IMR-90 (cell line): ENCODE measurements around the gene FNDC3B. TPM values are rescaled to one million over a fixed set of nuclear protein-coding genes. Genes with fewer than 3 reads are reported as not detected.

Experiments used
- ATAC-seq: fragments of 200-7000 bp; cut with Tn5 transposase; 2 replicates; pipeline ENCODE4 v1.9.1; 2020; ENCODE audit warnings: low read depth, mild to moderate bottlenecking, moderate library complexity
- BruUV-seq: library from RNA; stranded (reverse); fragments of 400-500 nt; replicated peaks from 2 replicates; lab custom pipeline; 2021; lab: Mats Ljungman, UMichigan
- CTCF ChIA-PET: fragments of 300-600 bp; formaldehyde crosslinking; extraction: SDS; loops from one replicate; lab custom pipeline; 2021; ENCODE audit warnings: antibody characterized with exemption; lab: Yijun Ruan, JAX
- POLR2A ChIA-PET: fragments of 300-600 bp; sonication (Branson Sonifier 250); formaldehyde crosslinking; loops from one replicate; lab custom pipeline; 2022; ENCODE audit warnings: antibody characterized with exemption; ENCODE audit not compliant: unreplicated experiment; lab: Charles Lee
- DNase-seq: peaks from one replicate; pipeline ENCODE4 v3.0.0; 2013
- H2AFZ ChIP-seq: replicated peaks from 2 replicates; pipeline ENCODE3; 2013; ENCODE audit warnings: low read length, mild to moderate bottlenecking; ENCODE audit not compliant: poor library complexity
- H2AK5ac ChIP-seq: 2 replicates; pipeline ENCODE4 v1.6.1; 2013; ENCODE audit warnings: low read depth, low read length, inconsistent platforms
- H2AK9ac ChIP-seq: replicated peaks from 2 replicates; pipeline ENCODE3; 2013; ENCODE audit warnings: mild to moderate bottlenecking, low read depth, low read length, moderate library complexity; ENCODE audit not compliant: poor library complexity
- H2BK120ac ChIP-seq: 2 replicates; pipeline ENCODE4 v1.6.1; 2013; ENCODE audit warnings: low read depth, low read length, inconsistent platforms
- H2BK15ac ChIP-seq: 3 replicates; pipeline ENCODE4 v1.6.1; 2013; ENCODE audit warnings: low read depth, low read length, inconsistent platforms
- H2BK20ac ChIP-seq: 2 replicates; pipeline ENCODE4 v1.6.1; 2013; ENCODE audit warnings: low read depth, mild to moderate bottlenecking, inconsistent platforms, low read length, moderate library complexity
- H2BK5ac ChIP-seq: 2 replicates; pipeline ENCODE4 v1.6.1; 2013; ENCODE audit warnings: mild to moderate bottlenecking, low read depth, low read length, inconsistent platforms; ENCODE audit not compliant: poor library complexity, severe bottlenecking
- H3K14ac ChIP-seq: replicated peaks from 2 replicates; pipeline ENCODE4 v1.6.1; 2013; ENCODE audit warnings: low read depth, low read length, inconsistent platforms
- H3K18ac ChIP-seq: 2 replicates; pipeline ENCODE4 v1.6.1; 2013; ENCODE audit warnings: low read depth, low read length, control low read depth
- H3K23ac ChIP-seq: 2 replicates; pipeline ENCODE4 v1.6.1; 2013; ENCODE audit warnings: low read depth, low read length, inconsistent platforms
- H3K27ac ChIP-seq: 2 replicates; pipeline ENCODE4 v1.5.1; 2013; ENCODE audit warnings: mild to moderate bottlenecking, control low read depth, low read length; ENCODE audit not compliant: insufficient read depth
- H3K27me3 ChIP-seq: 2 replicates; pipeline ENCODE4 v1.6.1; 2013; ENCODE audit warnings: low read length; ENCODE audit not compliant: control insufficient read depth, insufficient read depth
- H3K36me3 ChIP-seq: 2 replicates; pipeline ENCODE4 v1.6.1; 2013; ENCODE audit warnings: low read length, mixed read lengths; ENCODE audit not compliant: control insufficient read depth, insufficient read depth
- H3K4ac ChIP-seq: 2 replicates; pipeline ENCODE4 v1.6.1; 2013; ENCODE audit warnings: low read depth, low read length, inconsistent platforms
- H3K4me1 ChIP-seq: 2 replicates; pipeline ENCODE4 v1.6.1; 2013; ENCODE audit warnings: low read length, mixed read lengths; ENCODE audit not compliant: control insufficient read depth, insufficient read depth
- H3K4me2 ChIP-seq: 2 replicates; pipeline ENCODE4 v1.6.1; 2013; ENCODE audit warnings: low read depth, mild to moderate bottlenecking, control low read depth, low read length, moderate library complexity
- H3K4me3 ChIP-seq: 2 replicates; pipeline ENCODE4 v1.5.1; 2013; ENCODE audit warnings: low read depth, mild to moderate bottlenecking, control low read depth, low read length, moderate library complexity; ENCODE audit not compliant: insufficient read depth
- H3K56ac ChIP-seq: 2 replicates; pipeline ENCODE4 v1.6.1; 2013; ENCODE audit warnings: low read length, inconsistent platforms; ENCODE audit not compliant: insufficient read depth; ENCODE audit errors: extremely low read depth
- H3K79me1 ChIP-seq, 2 experiments: 2 replicates each; pipeline ENCODE4 v1.6.1; 2013; ENCODE audit warnings: low read length in 2 of 2, inconsistent platforms in 1 of 2, low read depth in 1 of 2
- H3K9ac ChIP-seq: 2 replicates; pipeline ENCODE4 v1.6.1; 2013; ENCODE audit warnings: low read depth, low read length, control low read depth
- H3K9me1 ChIP-seq: 2 replicates; pipeline ENCODE4 v1.6.1; 2013; ENCODE audit warnings: low read length, inconsistent platforms; ENCODE audit not compliant: insufficient read depth
- H3K9me3 ChIP-seq: 2 replicates; pipeline ENCODE4 v1.6.1; 2013; ENCODE audit warnings: low read length; ENCODE audit not compliant: control insufficient read depth, insufficient read depth
- H4K20me1 ChIP-seq: 2 replicates; pipeline ENCODE4 v1.6.1; 2013; ENCODE audit warnings: low read length, inconsistent platforms; ENCODE audit not compliant: insufficient read depth
- H4K5ac ChIP-seq: 2 replicates; pipeline ENCODE4 v1.6.1; 2013; ENCODE audit warnings: mild to moderate bottlenecking, low read depth, low read length, control low read depth
- H4K8ac ChIP-seq, 2 experiments: 2 replicates each; pipeline ENCODE4 v1.6.1; 2013; ENCODE audit warnings: low read depth in 2 of 2, low read length in 2 of 2, control low read depth in 1 of 2, inconsistent platforms in 1 of 2
- H4K91ac ChIP-seq: 2 replicates; pipeline ENCODE4 v1.6.1; 2013; ENCODE audit warnings: low read depth, low read length, inconsistent platforms; ENCODE audit not compliant: insufficient read depth
- BHLHE40 ChIP-seq: fragments of 150-350 bp; IDR thresholded peaks from 2 replicates; pipeline ENCODE4 v1.6.1; 2016; ENCODE audit warnings: mild to moderate bottlenecking, low read depth, low read length
- CEBPB ChIP-seq: IDR thresholded peaks from 2 replicates; pipeline ENCODE4 v1.6.1; 2012; ENCODE audit warnings: low read depth, low read length, improper control_type of control experiment
- MAFK ChIP-seq: IDR thresholded peaks from 2 replicates; pipeline ENCODE4 v1.6.1; 2012; ENCODE audit warnings: low read depth, low read length, improper control_type of control experiment
- MAZ ChIP-seq: IDR thresholded peaks from 2 replicates; pipeline ENCODE4 v1.6.1; 2012; ENCODE audit warnings: low read depth, mild to moderate bottlenecking, low read length, improper control_type of control experiment, moderate library complexity, borderline replicate concordance
- POLR2A ChIP-seq: IDR thresholded peaks from 2 replicates; pipeline ENCODE4 v1.6.1; 2012; ENCODE audit warnings: mild to moderate bottlenecking, low read depth, low read length
- RAD21 ChIP-seq: IDR thresholded peaks from 2 replicates; pipeline ENCODE4 v1.6.1; 2012; ENCODE audit warnings: low read length, improper control_type of control experiment
- RFX5 ChIP-seq: IDR thresholded peaks from 2 replicates; pipeline ENCODE4 v1.8.0; 2012; ENCODE audit warnings: low read depth, mild to moderate bottlenecking, low read length, moderate library complexity
- WGBS, 2 experiments: methylation state at CpG; one replicate each; pipeline versions ENCODE4 v1.1.5 to v1.1.7; 2013; ENCODE audit warnings: missing lambda C conversion rate in 2 of 2; ENCODE audit not compliant: insufficient read length in 1 of 2; ENCODE audit errors: extremely low coverage in 2 of 2; 5-methylcytosine and 5-hydroxymethylcytosine counted together
- dilution Hi-C: fragments of 300-500 bp; cut with HindIII; formaldehyde crosslinking; loops from one replicate; pipeline ENCODE4 v1.14.3; 2018; ENCODE audit warnings: low sequenced_read_pairs; ENCODE audit not compliant: unreplicated experiment
- in situ Hi-C: fragments of 300-500 bp; cut with MboI; formaldehyde crosslinking; loops from 3 replicates; pipeline ENCODE4 v1.14.3; 2019; ENCODE audit warnings: low sequenced_read_pairs, inconsistent platforms, mixed read lengths
- intact Hi-C: fragments of 100-400 bp; cut with micrococcal nuclease; formaldehyde crosslinking; loops from 2 replicates; pipeline ENCODE4 v1.10.0; 2022
- polyA plus RNA-seq, 3 experiments: library from polyadenylated mRNA; depleted of rRNA; stranded (reverse); fragments of >200 nt; gene quantifications; 2 replicates each; pipeline ENCODE4 v1.2.3, GENCODE V29; 2012; ENCODE audit warnings: low replicate concordance in 1 of 3
- total RNA-seq: library from RNA; depleted of rRNA; stranded (reverse); fragments of >200 nt; gene quantifications from 2 replicates; pipeline ENCODE4 v1.2.3, GENCODE V29; 2012
- TF ChIP-seq, protein P1 (sequence below): fragments of 150-350 bp; IDR thresholded peaks from 2 replicates; pipeline ENCODE4 v1.6.1; 2016; ENCODE audit warnings: low read depth, mild to moderate bottlenecking, low read length, moderate library complexity, borderline replicate concordance
- TF ChIP-seq, protein P2 (sequence below): fragments of 150-350 bp; IDR thresholded peaks from 2 replicates; pipeline ENCODE4 v1.6.1; 2017; ENCODE audit warnings: mild to moderate bottlenecking, antibody characterized with exemption, low read length, low read depth
- TF ChIP-seq, protein P3 (sequence below): conservative IDR thresholded peaks from 2 replicates; pipeline ENCODE4 v1.5.1; 2012; ENCODE audit warnings: mild to moderate bottlenecking, low read depth, low read length, improper control_type of control experiment

The FNDC3B gene
- total and polyA plus RNA-seq, 2 of the 4 experiments (the other 2 are of a cell fraction): 23.9 to 150 TPM

DNA sequence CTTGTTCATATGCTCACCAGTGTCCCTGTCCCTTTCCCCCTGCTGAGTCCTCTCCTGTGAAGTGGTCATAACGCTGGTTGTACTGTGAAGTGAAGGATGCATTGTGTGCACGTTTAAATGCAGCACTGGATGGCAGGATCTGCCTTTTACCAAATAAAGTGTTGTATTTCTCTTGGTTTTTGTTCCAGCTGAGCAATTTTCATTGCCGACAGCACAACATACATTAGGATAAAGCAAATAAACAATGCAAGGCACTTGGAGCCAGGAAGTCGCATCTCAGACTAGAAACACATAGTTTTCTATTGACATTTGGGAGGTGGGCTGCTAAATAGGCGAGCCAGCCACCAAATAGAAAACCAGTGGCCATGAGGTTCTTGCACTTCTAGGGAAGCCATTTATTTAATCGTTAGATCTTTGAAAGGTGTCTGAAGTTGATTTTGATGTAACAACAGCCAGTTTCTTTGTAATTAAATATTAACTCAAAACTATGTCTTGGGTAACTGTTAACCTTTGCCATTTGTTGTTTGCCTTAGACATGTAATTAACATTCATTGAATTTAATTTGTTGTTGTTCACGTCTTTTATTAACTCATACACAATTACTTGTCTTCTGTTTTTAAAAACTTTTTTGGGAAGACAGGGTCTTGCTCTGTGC lies 185.3 kb downstream of the FNDC3B start:
- Histone ChIP-seq H2AFZ (no peak overlapping the region), H3K4me1 (peaks cover 12% of the 10 kb centered on the region), H3K27ac (no peak overlapping the region), H3K9me1 (peaks cover 23% of the 10 kb centered on the region), H4K20me1 (peaks cover 64% of the 10 kb centered on the region), H2AK5ac (peak overlapping the region; percentile 74), H2BK5ac (peak overlapping the region; percentile 22), H3K9me3 (no peaks in the 10 kb centered on the region), H3K23ac (peak overlapping the region; percentile 72; the same call in 1 of the 2 replicates), H3K27me3 (no peaks in the 10 kb centered on the region), H2AK9ac (no peak overlapping the region), H4K8ac (peak overlapping the region in 1 of 2 experiments; percentile 59; a peak in 1 of 4 replicates), H3K56ac (peak overlapping the region; percentile 64; the same call in 1 of the 2 replicates), H3K18ac (peak overlapping the region; percentile 37; the same call in 1 of the 2 replicates), H4K91ac (no peak overlapping the region), H4K5ac (no peak overlapping the region), H2BK120ac (0 out of 2 replicates have a peak overlapping the region, but pooled peaks have one; percentile 34), H3K14ac (peak overlapping the region; percentile 61), H2BK15ac (no peak overlapping the region), H3K4me3 (no peak overlapping the region), H3K4me2 (peak overlapping the region; percentile 45; the same call in 1 of the 2 replicates), H3K36me3 (peaks cover 12% of the 10 kb centered on the region), H2BK20ac (peak overlapping the region; percentile 56), H3K4ac (peak overlapping the region; percentile 78), H3K9ac (no peak overlapping the region), H3K79me1 (peaks cover 32 to 78% of the 10 kb centered on the region in 2 experiments)
- DNase-seq (no peak), ATAC-seq (no peak; the same call in 1 of the 2 replicates)
- in situ Hi-C loops: no loop called here
- no TSS peak for BruUV-seq
- intact Hi-C loops: no loop called here
- CTCF ChIA-PET: interaction anchor here (0.7 kb wide), 1 partner anchor 233 kb away, joined by 3 read pairs; no protein-coding TSS in a partner anchor
- dilution Hi-C loops: no loop called here
- TF ChIP-seq, protein P1, sequence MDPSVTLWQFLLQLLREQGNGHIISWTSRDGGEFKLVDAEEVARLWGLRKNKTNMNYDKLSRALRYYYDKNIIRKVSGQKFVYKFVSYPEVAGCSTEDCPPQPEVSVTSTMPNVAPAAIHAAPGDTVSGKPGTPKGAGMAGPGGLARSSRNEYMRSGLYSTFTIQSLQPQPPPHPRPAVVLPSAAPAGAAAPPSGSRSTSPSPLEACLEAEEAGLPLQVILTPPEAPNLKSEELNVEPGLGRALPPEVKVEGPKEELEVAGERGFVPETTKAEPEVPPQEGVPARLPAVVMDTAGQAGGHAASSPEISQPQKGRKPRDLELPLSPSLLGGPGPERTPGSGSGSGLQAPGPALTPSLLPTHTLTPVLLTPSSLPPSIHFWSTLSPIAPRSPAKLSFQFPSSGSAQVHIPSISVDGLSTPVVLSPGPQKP: no peak
- TF ChIP-seq POLR2A: no peak
- no peak for TF ChIP-seq RFX5
- TF ChIP-seq CEBPB: no peak
- TF ChIP-seq, protein P2, sequence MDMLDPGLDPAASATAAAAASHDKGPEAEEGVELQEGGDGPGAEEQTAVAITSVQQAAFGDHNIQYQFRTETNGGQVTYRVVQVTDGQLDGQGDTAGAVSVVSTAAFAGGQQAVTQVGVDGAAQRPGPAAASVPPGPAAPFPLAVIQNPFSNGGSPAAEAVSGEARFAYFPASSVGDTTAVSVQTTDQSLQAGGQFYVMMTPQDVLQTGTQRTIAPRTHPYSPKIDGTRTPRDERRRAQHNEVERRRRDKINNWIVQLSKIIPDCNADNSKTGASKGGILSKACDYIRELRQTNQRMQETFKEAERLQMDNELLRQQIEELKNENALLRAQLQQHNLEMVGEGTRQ: no peak
- TF ChIP-seq RAD21: no peak
- TF ChIP-seq BHLHE40: no peak
- TF ChIP-seq, protein P3, sequence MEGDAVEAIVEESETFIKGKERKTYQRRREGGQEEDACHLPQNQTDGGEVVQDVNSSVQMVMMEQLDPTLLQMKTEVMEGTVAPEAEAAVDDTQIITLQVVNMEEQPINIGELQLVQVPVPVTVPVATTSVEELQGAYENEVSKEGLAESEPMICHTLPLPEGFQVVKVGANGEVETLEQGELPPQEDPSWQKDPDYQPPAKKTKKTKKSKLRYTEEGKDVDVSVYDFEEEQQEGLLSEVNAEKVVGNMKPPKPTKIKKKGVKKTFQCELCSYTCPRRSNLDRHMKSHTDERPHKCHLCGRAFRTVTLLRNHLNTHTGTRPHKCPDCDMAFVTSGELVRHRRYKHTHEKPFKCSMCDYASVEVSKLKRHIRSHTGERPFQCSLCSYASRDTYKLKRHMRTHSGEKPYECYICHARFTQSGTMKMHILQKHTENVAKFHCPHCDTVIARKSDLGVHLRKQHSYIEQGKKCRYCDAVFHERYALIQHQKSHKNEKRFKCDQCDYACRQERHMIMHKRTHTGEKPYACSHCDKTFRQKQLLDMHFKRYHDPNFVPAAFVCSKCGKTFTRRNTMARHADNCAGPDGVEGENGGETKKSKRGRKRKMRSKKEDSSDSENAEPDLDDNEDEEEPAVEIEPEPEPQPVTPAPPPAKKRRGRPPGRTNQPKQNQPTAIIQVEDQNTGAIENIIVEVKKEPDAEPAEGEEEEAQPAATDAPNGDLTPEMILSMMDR: no peak
- no peak for TF ChIP-seq MAFK
- TF ChIP-seq MAZ: no peak
- WGBS, 2 experiments: no CpG with 5 or more reads among the region's 7 CpGs
- POLR2A ChIA-PET: no interaction called here
